ENCODE measurements around the gene HOXA4.
A peak's percentile ranks its signal among the peaks of the same experiment; 100 is the strongest.

HOXA4 gene

DNA sequence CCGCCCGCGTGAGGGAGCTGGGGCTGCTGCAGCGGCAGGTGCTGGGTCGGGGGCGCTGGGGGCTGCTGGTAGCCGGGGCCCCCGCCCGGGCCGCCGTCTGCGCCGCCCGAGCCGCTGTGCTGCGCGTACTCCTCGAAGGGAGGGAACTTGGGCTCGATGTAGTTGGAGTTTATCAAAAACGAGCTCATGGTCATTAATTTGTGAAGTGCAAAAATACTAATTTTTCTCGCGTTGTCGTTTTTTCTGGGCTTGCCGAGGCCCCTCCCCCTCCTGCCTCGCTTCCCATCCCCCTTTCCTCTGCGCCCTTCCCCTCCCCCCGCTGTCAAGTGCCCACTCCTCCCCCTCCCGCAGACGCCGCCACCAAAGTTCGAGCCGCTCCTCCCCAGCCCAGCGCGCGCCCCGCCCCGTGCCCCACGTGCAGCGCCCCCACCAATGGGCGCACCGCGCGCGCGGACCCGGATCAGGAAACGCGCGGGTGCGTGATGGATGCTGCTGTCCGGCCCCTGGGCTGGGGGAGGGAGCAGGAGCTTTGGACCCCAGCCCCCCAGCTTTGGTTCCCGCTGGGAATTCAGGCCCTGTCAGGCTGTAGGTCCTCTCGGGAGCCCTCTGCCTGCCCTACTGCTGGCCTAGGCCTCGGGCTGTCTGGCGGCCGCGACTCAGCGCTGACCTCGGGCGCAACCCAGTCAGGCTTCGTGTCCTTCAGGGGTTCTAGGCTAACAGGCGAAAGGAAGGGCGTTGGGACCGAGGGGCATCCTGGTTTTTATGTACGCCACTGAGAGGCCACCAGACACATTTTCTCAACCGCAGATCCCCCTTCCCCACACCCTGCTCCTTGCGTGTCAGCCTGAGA is at the start of gene HOXA4:
HOXA4 (minus strand) TSS at position 218 of the 850 bp plus-strand sequence; CDS start at position 194, 24 bp downstream.
- Mint-ChIP-seq H3K27me3 (peaks cover 64% of the 10 kb centered on the region), H3K9me3 (no peaks in the 10 kb centered on the region), H3K27ac (peak within 1 kb of the TSS; percentile 61 to 67), H3K4me3 (peak within 1 kb of the TSS; percentile 58 to 74), H3K4me1 (peaks cover 21% of the 10 kb centered on the region)
- peak; percentile 72 to 80 for DNase-seq
- ATAC-seq = peak; percentile 77

DNA sequence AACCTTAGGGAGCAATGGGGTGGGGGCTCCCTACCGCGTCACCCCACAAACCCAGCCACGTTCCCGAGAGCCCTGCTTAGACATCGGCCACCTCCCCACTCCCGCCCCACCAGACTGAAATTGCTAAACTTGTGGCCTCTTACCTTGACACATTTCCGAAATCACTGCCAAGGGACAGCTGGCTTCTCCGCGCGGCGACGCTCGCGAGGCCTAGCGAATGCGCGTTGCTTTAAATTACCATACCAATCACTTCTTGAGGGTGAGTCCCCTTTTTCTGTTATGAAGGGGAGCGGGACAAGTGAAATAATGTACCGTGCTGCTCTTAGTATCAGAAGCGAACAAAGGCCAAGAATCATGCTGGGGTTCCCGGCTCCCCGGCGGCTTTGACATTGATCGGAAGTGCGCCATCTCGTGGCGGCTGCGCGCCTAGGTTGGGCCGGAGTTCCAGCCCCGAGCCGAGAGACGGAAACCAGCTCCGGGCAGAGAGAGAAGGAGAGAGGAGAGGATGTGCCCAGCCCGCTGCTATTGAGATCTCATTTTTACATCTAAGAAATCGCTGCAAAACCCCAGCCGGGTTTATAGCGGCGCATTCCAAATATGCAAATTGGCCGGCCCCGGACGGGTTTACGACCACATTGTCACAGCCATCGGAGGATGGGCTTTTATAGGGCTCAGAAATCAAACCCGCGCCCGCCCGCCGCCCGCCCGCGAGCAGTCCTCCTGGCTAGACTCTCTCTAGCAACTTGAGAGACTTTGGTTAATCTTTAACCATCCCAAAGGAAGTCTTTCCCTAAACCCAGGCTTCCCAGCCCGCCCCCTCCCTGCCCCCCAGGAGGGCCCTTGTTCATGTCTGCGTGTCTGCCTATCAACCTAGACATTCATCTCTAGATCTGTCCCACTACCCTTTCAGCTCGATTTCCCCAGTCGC is 49.2 kb upstream of the HOXA4 start:
- Mint-ChIP-seq H3K27ac (no peak overlapping the region), H3K27me3 (peaks cover 100% of the 10 kb centered on the region), H3K4me3 (peak overlapping the region; percentile 43 to 46), H3K4me1 (peaks cover 22% of the 10 kb centered on the region), H3K9me3 (no peaks in the 10 kb centered on the region)
- DNase-seq (peak; percentile 72 to 75), ATAC-seq (peak; percentile 73)

DNA sequence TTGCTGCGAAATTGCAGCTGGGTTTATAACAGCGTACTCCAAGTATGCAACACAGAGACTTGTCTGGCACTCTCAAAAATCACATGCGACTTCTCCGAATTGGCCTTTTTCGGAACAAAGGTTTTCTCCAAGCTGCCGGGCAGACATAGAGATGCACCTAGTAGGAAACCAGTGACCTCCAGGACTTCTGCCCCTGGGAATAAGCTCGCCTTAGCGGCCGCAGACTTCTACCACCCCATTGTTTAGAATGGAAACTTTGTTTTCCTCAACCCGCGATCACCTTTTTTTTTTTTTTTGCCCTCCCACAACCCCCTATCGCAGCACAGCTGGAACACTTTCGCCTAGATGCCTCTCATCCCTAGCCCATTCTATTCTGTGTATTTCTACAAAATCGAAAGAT is 48.5 kb upstream of the HOXA4 start:
- DNase-seq = peak in 1 of 2 donors; percentile 3
- H3K27me3 Mint-ChIP-seq = peaks cover 100% of the 10 kb centered on the region
- no peaks in the 10 kb centered on the region for H3K9me3 Mint-ChIP-seq
- no peak for ATAC-seq
- H3K27ac Mint-ChIP-seq = no peak overlapping the region
- H3K4me1 Mint-ChIP-seq = peaks cover 20% of the 10 kb centered on the region
- H3K4me3 Mint-ChIP-seq = no peak overlapping the region

DNA sequence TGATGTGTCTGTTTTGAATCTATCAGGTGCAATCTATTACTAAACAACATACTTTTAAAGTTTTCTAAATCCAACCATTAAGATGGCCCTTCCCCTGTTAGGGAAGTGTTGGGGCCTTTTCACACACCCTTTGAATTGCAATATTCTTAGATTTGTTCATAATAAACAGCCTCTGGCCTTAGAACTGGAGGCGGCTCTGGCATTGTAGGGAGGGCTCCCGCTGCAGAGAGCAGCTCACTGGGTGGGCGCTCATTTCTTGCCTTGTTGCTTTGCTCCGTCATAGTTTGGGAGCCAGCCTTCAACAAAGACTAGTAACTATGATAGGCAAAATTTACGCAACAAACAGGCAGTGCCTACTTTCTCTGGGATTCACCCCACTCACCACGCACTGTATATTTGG is 47.8 kb upstream of the HOXA4 start:
- peaks cover 20% of the 10 kb centered on the region for H3K4me1 Mint-ChIP-seq
- no peaks in the 10 kb centered on the region for H3K9me3 Mint-ChIP-seq
- ATAC-seq = no peak
- H3K27ac Mint-ChIP-seq = no peak overlapping the region
- peak in 1 of 2 donors; percentile 1 for DNase-seq
- H3K4me3 Mint-ChIP-seq = no peak overlapping the region
- H3K27me3 Mint-ChIP-seq = peaks cover 95% of the 10 kb centered on the region

DNA sequence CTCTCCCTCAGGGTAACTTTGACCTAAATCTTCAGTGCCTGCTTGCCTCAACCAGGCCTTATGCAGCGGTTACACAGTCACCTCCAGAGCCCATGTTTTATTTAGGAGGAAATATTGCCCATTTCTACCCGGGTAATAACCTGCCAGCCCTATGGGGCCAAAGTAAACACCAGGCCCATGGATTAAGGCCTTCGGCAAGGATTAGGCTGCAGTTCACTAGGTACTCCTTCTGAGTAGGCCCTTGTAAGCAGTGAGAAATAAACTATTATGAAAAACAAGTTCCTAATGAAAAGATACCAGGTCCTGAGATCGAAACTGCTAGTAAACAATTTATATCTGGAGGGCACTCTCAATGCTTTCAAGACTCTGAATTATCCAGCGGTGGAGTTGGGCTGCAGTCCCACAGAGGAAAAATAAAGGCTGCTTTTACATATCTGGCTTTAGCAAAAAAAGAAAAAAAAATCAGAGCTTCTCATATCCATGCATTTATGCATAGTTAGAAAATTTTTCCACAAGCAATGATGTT is 47.3 kb upstream of the HOXA4 start:
- Mint-ChIP-seq H3K9me3 (no peaks in the 10 kb centered on the region), H3K4me3 (no peak overlapping the region), H3K4me1 (peaks cover 21% of the 10 kb centered on the region), H3K27ac (no peak overlapping the region), H3K27me3 (peaks cover 95% of the 10 kb centered on the region)
- ATAC-seq (no peak), DNase-seq (no peak)

DNA sequence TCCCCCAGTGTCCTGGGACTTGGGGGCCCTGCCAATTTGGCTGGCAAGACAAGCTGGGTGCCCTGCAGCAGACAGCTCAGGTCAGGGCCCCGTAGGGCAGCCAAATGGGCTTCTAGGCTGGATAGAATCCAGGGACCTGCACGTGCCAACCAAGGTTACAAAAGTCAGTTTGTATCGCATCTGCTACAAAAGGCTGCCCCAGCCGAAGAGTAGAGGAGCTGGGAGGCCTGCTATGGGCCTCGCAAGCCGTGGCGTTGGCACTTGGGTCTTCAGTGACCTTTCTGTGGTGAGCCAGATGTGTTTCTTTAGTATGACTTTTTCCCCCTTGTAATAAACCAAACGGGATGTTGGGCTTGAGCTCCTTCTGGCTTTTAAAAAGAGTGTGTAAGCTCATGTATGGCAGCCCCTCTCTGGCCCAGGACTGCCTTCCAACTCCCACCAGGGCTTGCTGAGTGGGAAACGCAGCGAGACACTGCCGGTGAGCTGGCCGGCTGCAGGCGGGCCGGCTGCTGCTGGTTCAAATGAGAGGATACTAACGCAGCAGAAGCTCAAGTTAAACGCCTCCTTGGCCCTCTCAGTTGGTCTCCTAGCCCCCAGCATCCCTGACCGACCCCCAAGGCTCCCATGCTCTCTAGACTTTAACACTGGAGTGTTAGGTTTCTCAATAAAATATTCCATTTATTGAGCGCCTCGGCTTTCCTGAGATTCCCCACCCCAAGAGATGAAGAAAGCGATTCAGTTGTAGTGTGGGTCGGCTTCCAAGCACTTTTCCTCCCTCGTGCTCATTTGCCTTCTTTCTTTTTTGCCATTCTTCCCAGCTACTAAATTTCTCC is 46.6 kb upstream of the HOXA4 start:
- peaks cover 95% of the 10 kb centered on the region for H3K27me3 Mint-ChIP-seq
- no peak overlapping the region for H3K27ac Mint-ChIP-seq
- DNase-seq (no peak), ATAC-seq (no peak)
- H3K4me1 Mint-ChIP-seq = peaks cover 24% of the 10 kb centered on the region
- no peak overlapping the region for H3K4me3 Mint-ChIP-seq
- H3K9me3 Mint-ChIP-seq = no peaks in the 10 kb centered on the region

DNA sequence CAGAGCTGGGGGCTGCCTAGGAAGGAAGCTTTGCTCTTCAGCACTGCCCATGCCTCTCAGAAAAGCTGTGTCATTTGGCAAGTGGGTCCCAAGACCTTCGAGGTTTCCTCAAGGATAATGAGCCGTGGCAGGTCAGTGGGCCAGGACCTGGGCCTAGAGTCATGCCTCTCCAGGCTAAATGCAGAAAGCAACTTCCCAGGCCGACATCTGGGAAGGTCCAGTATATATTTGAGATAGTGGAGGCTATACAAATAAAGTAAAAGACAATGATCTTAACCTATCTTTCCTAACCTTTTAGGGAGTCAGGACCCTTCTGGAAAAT is 45.9 kb upstream of the HOXA4 start:
- ATAC-seq (no peak), DNase-seq (no peak)
- Mint-ChIP-seq H3K4me3 (no peak overlapping the region), H3K27ac (no peak overlapping the region), H3K27me3 (peaks cover 95% of the 10 kb centered on the region), H3K9me3 (no peaks in the 10 kb centered on the region), H3K4me1 (peaks cover 31% of the 10 kb centered on the region)

DNA sequence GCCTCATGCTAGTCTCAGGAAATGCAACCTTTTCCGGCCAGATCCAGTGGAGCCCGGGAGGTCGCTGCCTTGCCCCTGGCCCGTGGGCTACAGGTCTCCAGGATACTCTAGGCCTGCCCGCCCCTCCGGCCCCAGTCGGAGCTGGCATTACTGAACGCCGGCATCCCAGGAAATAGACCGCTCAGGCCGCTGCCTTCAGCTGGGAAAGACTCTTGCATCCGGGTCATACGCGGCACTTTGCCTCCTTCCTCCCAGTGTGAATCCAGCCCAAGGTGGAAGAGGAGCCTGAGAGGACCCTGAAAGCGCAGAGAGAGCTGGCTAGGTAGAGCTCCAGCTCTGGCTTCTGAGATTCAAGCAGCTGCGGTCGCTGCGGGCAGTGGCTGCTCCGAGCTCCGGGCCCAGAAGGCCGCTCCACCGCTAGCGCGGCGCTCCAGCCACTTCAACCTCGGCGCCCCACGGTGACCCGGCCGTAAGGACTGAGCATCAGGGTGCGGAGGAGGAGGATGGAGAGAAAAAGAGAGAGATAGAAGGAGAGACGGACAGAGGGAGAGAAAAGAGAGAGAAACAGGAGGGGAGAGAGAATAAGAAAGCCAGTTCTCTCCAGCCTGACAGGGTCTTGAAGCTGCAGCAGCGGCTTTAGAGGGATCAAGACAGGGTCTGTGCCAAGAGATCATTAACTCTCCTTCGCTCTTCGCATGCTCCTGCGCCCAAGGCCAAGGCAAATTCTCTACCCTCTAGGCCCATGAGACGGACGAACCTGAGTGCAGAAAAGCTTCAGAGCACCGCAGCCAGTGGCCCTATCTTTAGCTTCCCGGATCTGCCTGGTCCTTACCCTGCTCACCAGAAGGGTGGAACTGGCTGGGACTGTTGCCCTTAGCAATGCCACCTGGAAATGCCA is 45.3 kb upstream of the HOXA4 start:
- peaks cover 95% of the 10 kb centered on the region for H3K27me3 Mint-ChIP-seq
- DNase-seq (no peak), ATAC-seq (no peak)
- H3K4me1 Mint-ChIP-seq = peaks cover 35% of the 10 kb centered on the region
- no peaks in the 10 kb centered on the region for H3K9me3 Mint-ChIP-seq
- no peak overlapping the region for H3K4me3 Mint-ChIP-seq
- no peak overlapping the region for H3K27ac Mint-ChIP-seq

DNA sequence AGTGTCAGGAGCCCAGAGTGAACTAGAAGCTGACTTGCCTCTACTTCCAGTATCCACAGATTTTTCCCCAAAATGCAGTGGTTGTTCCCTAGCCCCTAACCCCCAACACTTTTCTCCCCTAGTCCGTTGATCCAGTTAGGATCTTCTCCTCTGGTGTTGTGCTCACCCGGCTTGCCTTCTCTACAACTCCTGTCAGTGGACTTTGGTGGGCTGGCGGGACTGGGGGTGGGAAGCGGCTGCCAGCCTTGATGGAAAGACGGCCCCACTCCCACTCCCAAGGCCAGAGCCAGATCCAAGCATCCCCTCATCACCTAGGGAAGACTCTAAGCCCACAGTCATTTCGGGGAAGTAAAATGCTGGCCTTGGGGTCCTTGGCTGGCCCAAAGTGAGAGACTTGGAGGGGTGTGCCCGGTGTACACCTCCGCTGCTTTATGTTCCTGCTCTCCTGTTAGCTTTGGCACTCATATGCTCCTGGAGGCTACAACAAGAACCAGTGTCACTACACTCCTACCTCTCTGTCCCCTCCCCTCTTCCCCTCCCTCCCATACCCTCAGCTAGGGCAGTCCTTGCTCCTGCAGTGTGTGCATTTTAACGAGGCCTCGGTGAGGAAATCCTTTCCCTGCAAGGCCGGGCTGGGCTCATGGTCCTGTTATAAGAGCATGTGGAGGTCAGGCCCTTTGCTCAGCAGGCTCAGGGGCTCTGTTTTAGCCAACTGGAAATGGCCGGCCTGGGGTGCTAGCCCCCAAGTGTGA is 44.5 kb upstream of the HOXA4 start:
- no peak overlapping the region for H3K27ac Mint-ChIP-seq
- H3K27me3 Mint-ChIP-seq = peaks cover 95% of the 10 kb centered on the region
- DNase-seq = no peak
- H3K4me1 Mint-ChIP-seq = peaks cover 35% of the 10 kb centered on the region
- H3K4me3 Mint-ChIP-seq = peak overlapping the region in 1 of 2 donors; percentile 40
- H3K9me3 Mint-ChIP-seq = no peaks in the 10 kb centered on the region
- no peak for ATAC-seq

DNA sequence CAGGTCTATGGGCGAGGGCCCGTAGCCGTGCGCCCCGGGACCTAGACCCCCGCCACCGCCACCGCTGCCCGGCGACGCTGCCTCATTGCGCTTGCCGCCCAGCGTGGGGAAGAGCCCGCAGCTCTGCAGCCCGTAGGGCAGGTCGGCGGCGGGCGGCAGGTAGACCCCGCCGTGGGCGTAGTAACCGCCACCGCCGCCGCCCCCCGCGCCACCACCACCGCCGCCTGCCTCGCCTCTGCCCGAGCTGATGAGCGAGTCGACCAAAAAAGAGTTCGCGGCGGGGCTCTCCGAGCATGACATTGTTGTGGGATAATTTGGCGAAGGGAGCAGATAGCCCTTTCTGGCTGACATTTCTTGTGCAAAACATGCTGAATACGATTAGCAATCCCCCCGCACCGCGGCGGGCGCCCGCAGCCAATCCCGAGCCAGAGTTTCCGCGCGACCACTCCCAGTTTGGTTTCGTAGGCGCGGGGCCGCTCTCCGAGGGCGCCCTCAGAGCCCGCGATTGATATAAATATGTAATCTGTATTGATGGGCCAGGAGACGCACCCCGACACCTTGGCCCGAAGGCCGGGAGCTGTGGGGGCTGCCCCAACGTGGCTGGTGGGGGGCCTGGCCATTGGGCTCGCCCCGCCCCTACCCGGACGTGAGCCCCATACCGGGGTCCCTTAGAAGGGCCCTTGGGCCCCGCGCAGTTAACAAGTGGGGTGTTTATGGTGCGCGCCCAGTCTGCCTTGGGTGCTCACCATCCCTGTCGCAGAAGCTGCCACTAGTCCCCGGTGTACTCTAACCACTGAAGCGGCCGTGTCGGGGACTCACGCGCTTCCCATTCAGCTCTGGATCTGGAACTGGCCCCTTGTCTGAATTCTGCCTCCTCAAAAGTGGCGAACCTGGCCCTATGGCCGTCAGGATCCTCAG is 43.7 kb upstream of the HOXA4 start, which contains the start of gene HOXA10:
HOXA10 (minus strand) TSS at position 365 of the 918 bp plus-strand sequence; CDS start at position 351, 14 bp downstream.
- no peaks in the 10 kb centered on the region for H3K9me3 Mint-ChIP-seq
- H3K4me1 Mint-ChIP-seq = peaks cover 34% of the 10 kb centered on the region
- H3K27ac Mint-ChIP-seq = peak within 1 kb of the TSS in 1 of 2 donors; percentile 80
- peak within 1 kb of the TSS; percentile 62 to 76 for H3K4me3 Mint-ChIP-seq
- ATAC-seq (no peak), DNase-seq (no peak)
- peaks cover 95% of the 10 kb centered on the region for H3K27me3 Mint-ChIP-seq

DNA sequence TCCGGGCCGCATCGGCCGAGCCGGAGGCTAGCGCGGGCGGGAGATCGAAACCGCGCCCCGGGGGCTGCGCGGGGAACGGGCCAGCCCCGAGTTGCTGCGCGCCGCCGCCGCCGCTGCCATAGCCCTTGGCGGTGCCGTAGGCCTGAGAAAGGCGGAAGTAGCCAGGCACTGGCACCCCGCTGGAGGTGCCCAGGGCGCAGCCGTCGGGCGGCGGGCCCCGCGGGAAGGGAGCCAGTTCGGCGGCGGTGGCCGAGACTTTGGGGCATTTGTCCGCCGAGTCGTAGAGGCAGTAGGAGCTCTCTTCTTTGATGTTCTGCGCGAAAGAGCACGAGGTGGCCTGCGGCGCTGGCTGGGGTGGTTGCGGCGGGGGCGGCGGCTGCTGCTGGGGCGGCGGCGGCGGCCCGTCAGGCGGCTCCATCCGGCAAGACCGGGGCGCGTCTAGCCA is 43.0 kb upstream of the HOXA4 start:
- Mint-ChIP-seq H3K9me3 (no peaks in the 10 kb centered on the region), H3K27me3 (peaks cover 95% of the 10 kb centered on the region), H3K4me3 (peak overlapping the region; percentile 62 to 76), H3K27ac (no peak overlapping the region), H3K4me1 (peaks cover 41% of the 10 kb centered on the region)
- ATAC-seq (peak; percentile 77), DNase-seq (peak in 1 of 2 donors; percentile 20)

DNA sequence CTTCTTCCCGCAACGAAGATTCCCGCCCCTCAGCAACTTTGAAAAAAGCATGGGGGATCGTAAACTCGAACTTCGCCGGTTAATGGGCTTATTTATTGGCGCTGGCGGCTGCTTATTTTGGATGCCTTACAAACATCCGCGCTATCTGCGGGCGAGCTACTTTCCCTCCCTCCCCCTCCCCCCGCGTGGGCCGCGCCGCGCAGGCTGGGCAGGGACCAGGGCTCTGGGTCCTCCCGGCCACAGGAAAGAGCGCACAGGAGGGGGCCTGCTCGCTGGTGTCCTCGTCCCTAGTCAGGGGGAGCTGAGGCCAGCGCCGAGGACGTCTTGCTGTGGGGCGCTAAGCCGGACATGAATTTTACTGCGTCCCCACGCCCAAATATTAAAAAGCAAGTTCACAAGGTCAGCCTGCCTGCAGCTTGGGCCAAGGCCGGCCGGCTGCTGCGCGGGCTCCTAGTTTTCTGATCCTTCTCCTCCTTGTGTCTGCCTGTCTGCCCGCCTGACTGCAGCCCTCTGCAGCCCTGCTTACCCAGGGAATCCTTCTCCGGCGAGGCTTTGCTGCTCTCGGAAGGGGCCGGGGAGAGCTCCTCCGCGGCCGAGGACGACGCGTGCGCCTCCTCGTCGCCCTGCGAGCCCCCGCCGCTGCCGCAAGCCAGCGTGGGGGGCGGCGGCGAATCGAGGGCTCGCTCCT is 42.4 kb upstream of the HOXA4 start:
- H3K27me3 Mint-ChIP-seq = peaks cover 95% of the 10 kb centered on the region
- ATAC-seq (peak; percentile 39), DNase-seq (no peak)
- peaks cover 44% of the 10 kb centered on the region for H3K4me1 Mint-ChIP-seq
- H3K27ac Mint-ChIP-seq = no peak overlapping the region
- peak overlapping the region; percentile 62 to 76 for H3K4me3 Mint-ChIP-seq
- H3K9me3 Mint-ChIP-seq = no peaks in the 10 kb centered on the region
